SH-SY5Y (cell line): ENCODE results near the gene GGT6.

Experiments
- GATA2 ChIP-seq: IDR thresholded peaks from 2 replicates; pipeline ENCODE4 v1.6.1; 2011; ENCODE audit warnings: mild to moderate bottlenecking, low read depth, low read length
- GATA3 ChIP-seq: IDR thresholded peaks from 2 replicates; pipeline ENCODE4 v1.6.1; 2011; ENCODE audit warnings: low read depth, mild to moderate bottlenecking, low read length, moderate library complexity

DNA sequence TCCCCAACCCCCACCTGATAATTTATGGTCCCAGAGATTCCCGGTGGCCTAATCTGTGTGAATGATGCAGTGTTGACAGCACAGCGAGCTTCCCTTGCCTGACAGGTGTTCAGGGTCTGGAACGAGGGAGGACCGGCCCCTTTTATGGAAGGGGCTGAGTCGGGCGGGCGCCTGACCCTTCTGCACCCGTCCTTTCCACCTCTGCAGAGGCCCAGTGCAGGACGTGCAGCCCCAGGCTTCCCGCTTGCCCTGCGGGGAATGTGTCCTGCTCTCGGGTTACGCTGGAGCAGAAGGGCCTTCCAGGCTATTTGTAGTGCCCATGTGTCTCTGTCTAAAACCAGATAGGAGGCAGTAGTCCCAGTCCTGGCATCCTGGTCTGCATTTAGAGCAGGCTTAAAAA, 40.2 kb upstream of the GGT6 start:
- TF ChIP-seq GATA2 (no peak), GATA3 (no peak)
